SK-N-MC (cell line): ENCODE data around the gene IL10RB.

Experiments
- FOXP2 ChIP-seq: optimal IDR thresholded peaks from 2 replicates; pipeline ENCODE3; 2011; ENCODE audit warnings: mild to moderate bottlenecking, moderate library complexity; ENCODE audit not compliant: insufficient read depth; ENCODE audit errors: extremely low read length, control extremely low read depth
- POLR2AphosphoS5 ChIP-seq: IDR thresholded peaks from 2 replicates; pipeline ENCODE4 v1.6.1; 2012; ENCODE audit warnings: mild to moderate bottlenecking, low read depth, low read length, borderline replicate concordance

DNA sequence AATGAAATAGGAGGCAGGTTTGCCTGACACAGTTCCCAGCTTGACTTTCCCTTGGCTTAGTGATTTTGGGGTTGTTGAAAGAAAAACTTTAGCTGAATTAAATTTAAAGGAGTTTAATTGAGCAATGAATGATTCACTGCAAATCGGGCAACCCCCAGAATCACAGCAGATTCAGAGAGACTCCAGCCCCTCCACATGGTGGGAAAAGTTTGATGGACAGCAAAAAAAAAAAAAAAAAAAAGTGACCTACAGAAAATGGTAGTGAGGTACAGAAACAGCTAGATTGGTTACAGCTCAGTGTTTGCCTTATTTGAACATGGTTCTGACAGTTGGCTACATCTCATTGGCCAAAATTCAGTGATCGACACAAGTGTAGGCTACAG is 49.0 kb upstream of the IL10RB start:
- TF ChIP-seq FOXP2 (no peak), POLR2AphosphoS5 (no peak)
